ENCODE results near the gene LPCAT2.

Gene LPCAT2

GRCh38 chr16:55542459-55543082, 33.7 kb downstream of the LPCAT2 start:
- DNase-seq (ENCODE audit: low read depth) = no peak
- no peak overlapping the region for H3K4me3 ChIP-seq (ENCODE audit: low read depth, low read length)
- TF ChIP-seq CTCF (IDR thresholded peaks at IDR 0.05; ENCODE audit: low read depth, low read length, missing control alignments) = no peak

GRCh38 chr16:55543472-55543871, 34.6 kb downstream of the LPCAT2 start:
- no peak overlapping the region for H3K4me3 ChIP-seq (ENCODE audit: low read depth, low read length)
- no peak for DNase-seq (ENCODE audit: low read depth)
- TF ChIP-seq CTCF (IDR thresholded peaks at IDR 0.05; ENCODE audit: low read depth, low read length, missing control alignments) = no peak

GRCh38 chr16:55552621-55553020, 43.7 kb downstream of the LPCAT2 start:
- no peak for DNase-seq (ENCODE audit: low read depth)
- TF ChIP-seq CTCF (IDR thresholded peaks at IDR 0.05; ENCODE audit: low read depth, low read length, missing control alignments) = no peak
- H3K4me3 ChIP-seq (ENCODE audit: low read depth, low read length) = no peak overlapping the region

- no peak for DNase-seq (ENCODE audit: low read depth)
- no peak overlapping the region for H3K4me3 ChIP-seq (ENCODE audit: low read depth, low read length)
- no peak for TF ChIP-seq CTCF (IDR thresholded peaks at IDR 0.05; ENCODE audit: low read depth, low read length, missing control alignments)
These were observed 46.6 kb downstream of the LPCAT2 start for GRCh38 chr16:55555436-55555835.

- no peak for DNase-seq (ENCODE audit: low read depth)
- no peak overlapping the region for H3K4me3 ChIP-seq (ENCODE audit: low read depth, low read length)
- no peak for TF ChIP-seq CTCF (IDR thresholded peaks at IDR 0.05; ENCODE audit: low read depth, low read length, missing control alignments)
These were observed 48.3 kb downstream of the LPCAT2 start for GRCh38 chr16:55557186-55557585.

- DNase-seq (ENCODE audit: low read depth) = no peak
- no peak overlapping the region for H3K4me3 ChIP-seq (ENCODE audit: low read depth, low read length)
- TF ChIP-seq CTCF (IDR thresholded peaks at IDR 0.05; ENCODE audit: low read depth, low read length, missing control alignments) = no peak
These were observed 50.4 kb downstream of the LPCAT2 start for GRCh38 chr16:55559233-55559632.

GRCh38 chr16:55559933-55560516, 51.2 kb downstream of the LPCAT2 start:
- no peak for TF ChIP-seq CTCF (IDR thresholded peaks at IDR 0.05; ENCODE audit: low read depth, low read length, missing control alignments)
- DNase-seq (ENCODE audit: low read depth) = no peak
- no peak overlapping the region for H3K4me3 ChIP-seq (ENCODE audit: low read depth, low read length)

Measured in GM12864 (cell line).